Amniotic stem cell (primary cell): Measurements from ENCODE around the gene AKAP13.
A peak's percentile ranks its signal among the peaks of the same experiment; 100 is the strongest.

Experiments
- DNase-seq: peaks from one replicate; lab custom pipeline; 2025; lab: John Stamatoyannopoulos, UW

AKAP13 gene

GRCh38 chr15:85595804-85596536 lies 215.6 kb downstream of the AKAP13 start:
- DNase-seq = no peak

- DNase-seq = no peak
Measured at GRCh38 chr15:85597155-85597815, 216.9 kb downstream of the AKAP13 start.

- DNase-seq = no peak
Measured at GRCh38 chr15:85598219-85598618, 217.8 kb downstream of the AKAP13 start.

GRCh38 chr15:85598718-85599398 lies 218.5 kb downstream of the AKAP13 start:
- no peak for DNase-seq

- DNase-seq = no peak
Measured at GRCh38 chr15:85600001-85600400, 219.6 kb downstream of the AKAP13 start.

DNA sequence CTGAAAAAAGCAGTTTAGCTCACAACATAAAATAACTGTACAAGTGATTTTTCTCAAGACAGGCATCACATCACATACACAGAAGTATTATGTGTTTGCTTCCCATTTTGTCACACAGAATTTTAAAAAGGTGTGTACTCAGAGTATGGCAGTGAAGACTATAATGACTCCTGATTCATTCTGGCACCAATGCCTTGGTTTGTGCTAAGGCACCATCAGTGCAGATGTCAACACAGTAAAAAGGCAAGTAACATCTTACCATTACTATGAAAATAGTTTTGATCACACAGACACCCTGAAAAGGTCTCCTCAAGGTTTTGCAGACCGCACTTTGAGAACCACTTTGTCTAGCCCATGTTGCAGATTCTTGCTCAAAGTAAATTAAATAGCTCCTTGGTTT lies 222.8 kb downstream of the AKAP13 start:
- DNase-seq = no peak

- no peak for DNase-seq
Measured at GRCh38 chr15:85603703-85604102, 223.3 kb downstream of the AKAP13 start.

DNA sequence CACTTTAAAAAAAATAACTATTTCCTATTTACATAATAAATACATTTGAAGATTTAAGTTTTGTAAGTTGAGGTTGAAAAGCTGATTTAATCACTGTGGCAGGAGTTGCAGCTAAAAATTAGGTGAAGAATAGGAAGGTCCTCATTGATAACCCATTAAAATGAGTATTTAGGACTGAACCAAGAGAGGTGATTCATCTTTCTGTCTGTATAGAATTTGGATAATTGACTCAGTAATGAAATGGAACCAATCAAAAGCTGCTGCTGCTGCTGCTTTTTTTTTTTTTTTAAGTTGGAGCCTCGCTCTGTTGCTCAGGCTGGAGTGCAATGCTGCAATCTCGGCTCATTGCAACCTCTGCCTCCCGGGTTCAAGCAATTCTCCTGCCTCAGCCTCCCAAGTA lies 223.8 kb downstream of the AKAP13 start:
- DNase-seq = no peak

GRCh38 chr15:85606738-85607137 lies 226.3 kb downstream of the AKAP13 start:
- DNase-seq = no peak

GRCh38 chr15:85607141-85607806 lies 226.9 kb downstream of the AKAP13 start:
- no peak for DNase-seq

DNA sequence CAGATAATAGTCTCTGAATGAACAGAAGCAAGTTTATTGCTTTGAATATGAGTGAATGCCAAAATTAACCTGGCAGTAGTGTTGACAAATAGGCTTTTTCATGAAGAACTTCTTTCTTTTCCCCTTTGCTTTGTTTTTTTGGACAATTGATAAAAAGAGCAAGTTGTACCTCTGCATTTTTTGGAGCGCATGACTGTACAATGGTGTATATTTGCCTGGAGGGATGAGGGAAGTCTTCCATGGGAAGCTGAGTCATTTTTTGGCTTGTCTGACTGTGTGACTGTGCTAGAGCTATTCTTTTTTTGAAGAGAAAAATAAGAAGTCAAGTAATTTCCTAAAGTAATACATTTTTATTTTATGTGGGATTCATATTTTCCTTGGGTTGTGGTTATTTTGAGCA lies 227.4 kb downstream of the AKAP13 start:
- DNase-seq = peak; percentile 85

GRCh38 chr15:85609492-85609891 lies 229.1 kb downstream of the AKAP13 start:
- DNase-seq = no peak

- no peak for DNase-seq
Measured at GRCh38 chr15:85611361-85611760, 231.0 kb downstream of the AKAP13 start.

GRCh38 chr15:85614059-85614458 lies 233.7 kb downstream of the AKAP13 start:
- DNase-seq = no peak

DNA sequence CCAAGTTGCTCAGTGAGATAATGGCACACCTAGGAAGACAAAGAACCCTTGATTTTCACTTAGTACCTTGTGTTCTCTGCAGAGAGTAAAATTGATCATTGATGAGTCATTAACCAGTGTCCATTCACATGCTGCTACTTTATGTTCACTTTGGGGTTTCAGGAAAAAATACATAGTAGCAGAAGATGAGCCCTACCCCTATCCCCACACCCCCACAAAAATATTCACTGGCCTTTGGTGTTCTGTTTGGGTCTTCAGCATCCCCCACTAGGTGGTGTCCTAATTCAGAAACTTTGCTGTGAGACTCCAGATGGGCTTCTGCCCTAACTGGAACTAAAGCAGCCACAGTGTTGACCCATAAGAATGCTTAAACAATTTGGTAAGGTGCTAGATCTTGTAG lies 235.5 kb downstream of the AKAP13 start:
- DNase-seq = no peak

DNA sequence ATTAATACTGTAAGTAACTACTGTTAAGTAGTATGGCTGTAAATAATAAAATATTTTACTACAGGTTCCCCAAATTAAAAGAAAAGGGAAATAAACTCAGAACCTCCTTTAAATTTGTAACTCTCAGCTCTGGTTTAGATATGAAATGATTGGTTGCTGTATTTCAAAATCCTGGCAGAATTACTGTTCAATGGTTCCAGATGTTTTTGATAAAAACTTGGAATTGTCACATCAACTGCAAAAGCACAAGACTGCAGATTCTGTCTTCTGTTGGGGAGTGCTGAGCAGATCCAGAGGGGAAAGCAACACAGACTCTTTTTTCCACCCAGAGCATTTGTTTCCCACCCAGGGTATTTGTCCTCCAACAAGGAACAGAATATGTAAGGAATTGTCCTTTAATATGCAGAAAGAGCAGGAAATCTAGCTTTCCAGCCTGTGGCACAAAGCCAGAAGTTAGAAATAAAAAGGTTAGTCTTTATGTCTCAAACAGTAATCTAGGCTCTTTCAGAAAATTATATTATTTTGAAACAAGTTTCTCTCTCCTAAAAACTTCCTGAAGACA lies 236.2 kb downstream of the AKAP13 start:
- no peak for DNase-seq

DNA sequence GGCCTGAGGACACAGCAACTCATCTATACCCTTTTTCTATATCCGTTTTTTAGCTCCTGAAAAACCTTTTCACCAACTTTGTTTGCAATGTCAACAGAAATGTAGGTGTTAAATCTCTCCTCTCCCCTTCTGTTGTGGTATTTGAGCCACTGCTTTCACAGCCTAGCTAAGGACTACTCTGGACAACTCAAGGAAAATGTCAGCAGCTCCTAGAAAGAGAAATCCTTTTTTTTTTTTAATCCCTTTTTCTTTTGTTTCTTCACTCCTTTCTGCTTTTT lies 237.8 kb downstream of the AKAP13 start:
- DNase-seq = no peak

GRCh38 chr15:85618956-85619491 lies 238.6 kb downstream of the AKAP13 start:
- DNase-seq = peak; percentile 90

GRCh38 chr15:85619992-85620689 lies 239.7 kb downstream of the AKAP13 start:
- DNase-seq = no peak

- DNase-seq = no peak
Measured at GRCh38 chr15:85620690-85621049, 240.3 kb downstream of the AKAP13 start.

DNA sequence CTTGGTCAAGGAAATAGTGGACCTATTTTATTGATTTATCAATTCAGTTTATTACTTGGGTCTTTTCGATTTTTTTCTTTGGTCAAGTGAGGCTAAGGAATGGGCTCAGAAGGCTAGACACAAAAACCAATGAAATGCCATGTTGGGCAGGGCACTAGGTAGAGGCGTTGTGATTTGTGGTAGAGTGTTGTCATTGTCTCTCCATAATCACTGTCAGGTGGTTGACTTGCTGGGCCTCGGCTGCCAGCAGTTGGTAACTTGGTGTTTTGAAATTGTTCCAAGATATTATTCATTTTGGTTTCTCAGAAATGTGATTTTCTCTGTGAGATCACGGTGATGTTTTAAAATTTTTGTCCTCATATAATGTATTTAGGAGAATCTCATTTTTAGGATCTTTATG lies 240.7 kb downstream of the AKAP13 start:
- no peak for DNase-seq
